Globus pallidus (tissue), 1 donor: Measurements from ENCODE around the gene XAB2.
"Not testable (repeated sequence)": the region's sequence is repeated elsewhere in the genome, so short reads cannot be mapped to it uniquely, and the experiment has no call there.

ENCODE experiments used
- DNase-seq: peaks from one replicate; pipeline ENCODE4 v3.0.0-alpha.2; 2015; ENCODE audit warnings: low spot score

Gene XAB2

GRCh38 chr19:7648265-7649014, 19.1 kb upstream of the XAB2 start:
- no peak for DNase-seq

GRCh38 chr19:7647156-7647555, 17.8 kb upstream of the XAB2 start:
- no peak for DNase-seq

DNA sequence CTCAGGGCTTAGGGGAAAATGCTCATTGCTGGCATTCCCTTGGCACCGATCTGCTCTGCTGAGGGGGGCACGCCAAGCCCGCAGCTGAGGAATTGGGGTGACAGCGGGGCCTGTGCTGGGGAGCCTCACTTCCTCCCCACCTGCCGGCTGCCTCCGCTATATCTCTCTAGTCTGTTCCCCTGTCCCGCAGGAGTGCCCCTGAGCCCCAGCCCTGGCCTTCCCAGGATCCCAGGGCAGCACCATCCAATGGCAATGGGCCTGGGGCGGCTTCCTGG, 17.0 kb upstream of the XAB2 start:
- DNase-seq = no peak

- no peak for DNase-seq
Measured at GRCh38 chr19:7645656-7646425, 16.5 kb upstream of the XAB2 start.

GRCh38 chr19:7645163-7645562, 15.8 kb upstream of the XAB2 start:
- no peak for DNase-seq

DNA sequence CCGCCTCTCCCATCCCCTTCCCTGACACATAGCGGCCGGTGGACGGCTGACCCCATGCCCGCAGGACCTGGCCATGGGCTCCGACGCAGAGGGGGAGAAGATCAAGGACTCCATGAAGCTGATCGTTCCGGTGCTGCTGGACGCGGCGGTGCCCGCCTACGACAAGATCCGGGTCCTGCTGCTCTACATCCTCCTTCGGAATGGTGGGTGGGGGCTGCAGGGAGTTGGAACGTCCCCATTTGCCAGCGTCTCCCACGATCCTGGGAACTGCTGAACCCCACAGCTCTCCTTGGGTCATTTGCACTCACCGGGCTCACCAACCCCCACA, 15.2 kb upstream of the XAB2 start:
- DNase-seq = no peak

DNA sequence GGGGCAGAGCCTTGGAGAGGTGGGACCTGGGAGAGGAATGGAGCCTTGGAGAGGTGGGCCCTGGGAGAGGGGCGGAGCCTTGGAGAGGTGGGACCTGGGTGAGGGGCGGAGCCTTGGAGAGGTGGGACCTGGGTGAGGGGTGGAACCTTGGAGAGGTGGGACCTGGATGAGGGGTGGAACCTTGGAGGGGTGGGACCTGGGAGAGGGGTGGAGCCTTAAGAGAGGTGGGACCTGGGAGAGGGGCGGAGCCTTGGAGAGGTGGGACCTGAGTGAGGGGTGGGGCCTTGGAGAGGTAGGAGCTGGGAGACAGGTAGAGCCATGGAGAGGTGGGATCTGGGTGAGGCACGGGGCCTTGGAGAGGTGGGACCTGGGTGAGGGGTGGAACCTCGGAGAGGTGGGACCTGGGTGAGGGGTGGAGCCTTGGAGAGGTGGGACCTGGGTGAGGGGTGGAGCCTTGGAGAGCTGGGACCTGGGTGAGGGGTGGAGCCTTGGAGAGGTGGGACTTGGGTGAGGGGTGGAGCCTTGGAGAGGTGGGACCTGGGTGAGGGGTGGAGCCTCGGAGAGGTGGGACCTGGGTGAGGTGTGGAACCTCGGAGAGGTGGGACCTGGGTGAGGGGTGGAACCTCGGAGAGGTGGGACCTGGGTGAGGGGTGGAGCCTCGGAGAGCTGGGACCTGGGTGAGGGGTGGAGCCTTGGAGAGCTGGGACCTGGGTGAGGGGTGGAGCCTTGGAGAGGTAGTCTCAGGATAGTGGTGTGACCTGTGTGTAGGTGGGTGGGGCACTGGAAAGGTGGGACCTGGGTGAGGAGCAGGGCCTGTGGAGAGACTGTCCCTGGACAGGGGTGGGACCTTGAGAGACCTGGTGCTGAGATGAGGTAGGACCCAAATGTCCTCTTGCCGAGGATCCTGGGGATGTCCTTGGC, 14.5 kb upstream of the XAB2 start:
- not testable (repeated sequence) for DNase-seq

- no peak for DNase-seq
Measured at GRCh38 chr19:7643031-7643415, 13.7 kb upstream of the XAB2 start.

DNA sequence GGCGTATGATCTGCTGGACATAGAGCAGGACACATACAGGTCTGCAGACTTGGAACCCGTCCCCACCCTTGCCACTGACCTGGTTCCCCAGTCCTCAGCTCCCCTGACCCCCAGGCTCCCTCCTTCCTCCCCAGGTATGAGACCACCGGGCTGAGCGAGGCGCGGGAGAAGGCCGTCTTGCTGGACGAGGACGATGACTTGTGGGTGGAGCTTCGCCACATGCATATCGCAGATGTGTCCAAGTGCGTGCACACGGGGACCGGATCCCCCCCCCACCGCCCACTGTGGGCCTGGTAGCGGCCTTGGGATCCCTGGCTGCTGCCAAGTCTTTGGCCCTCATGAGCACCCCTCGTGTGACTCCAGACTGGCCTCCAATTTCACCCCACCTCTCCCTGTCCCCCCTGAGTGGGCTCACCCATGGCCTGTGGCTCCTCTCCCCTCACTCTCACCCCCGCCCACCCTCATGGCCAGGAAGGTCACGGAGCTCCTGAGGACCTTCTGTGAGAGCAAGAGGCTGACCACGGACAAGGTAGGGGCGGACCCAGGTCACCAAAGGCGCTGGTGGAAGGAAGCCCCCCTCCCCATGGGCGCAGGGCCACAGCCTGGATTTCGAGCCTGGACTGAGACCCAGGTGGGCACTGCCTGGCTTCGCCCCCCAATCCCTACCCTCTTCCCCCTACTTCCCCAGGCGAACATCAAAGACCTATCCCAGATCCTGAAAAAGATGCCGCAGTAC, 13.1 kb upstream of the XAB2 start:
- no peak for DNase-seq

- DNase-seq = no peak
Measured at GRCh38 chr19:7641290-7642276, 12.2 kb upstream of the XAB2 start.

DNA sequence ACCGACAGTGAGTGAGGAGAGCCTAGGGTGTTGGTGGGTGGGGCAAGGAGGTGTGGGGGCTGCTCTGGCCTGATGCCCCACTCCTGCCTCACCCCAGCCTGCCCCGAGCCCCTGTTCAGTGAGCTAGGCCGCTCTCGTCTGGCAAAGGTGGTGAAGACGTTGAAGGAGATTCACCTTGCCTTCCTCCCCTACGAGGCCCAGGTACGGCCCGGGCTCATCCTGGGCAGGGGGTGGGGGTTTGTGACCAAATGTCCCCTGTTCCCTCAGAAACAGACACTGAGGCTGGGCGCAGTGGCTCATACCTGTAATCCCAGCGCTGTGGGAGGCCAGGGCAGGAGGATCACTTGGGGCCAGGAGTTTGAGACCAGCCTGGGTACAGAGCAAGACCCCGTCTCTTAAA, 11.5 kb upstream of the XAB2 start:
- DNase-seq = no peak

- no peak for DNase-seq
Measured at GRCh38 chr19:7639863-7640348, 10.6 kb upstream of the XAB2 start.

- no peak for DNase-seq
Measured at GRCh38 chr19:7638802-7639465, 9.6 kb upstream of the XAB2 start.

GRCh38 chr19:7637374-7638256, 8.3 kb upstream of the XAB2 start:
- DNase-seq = no peak

DNA sequence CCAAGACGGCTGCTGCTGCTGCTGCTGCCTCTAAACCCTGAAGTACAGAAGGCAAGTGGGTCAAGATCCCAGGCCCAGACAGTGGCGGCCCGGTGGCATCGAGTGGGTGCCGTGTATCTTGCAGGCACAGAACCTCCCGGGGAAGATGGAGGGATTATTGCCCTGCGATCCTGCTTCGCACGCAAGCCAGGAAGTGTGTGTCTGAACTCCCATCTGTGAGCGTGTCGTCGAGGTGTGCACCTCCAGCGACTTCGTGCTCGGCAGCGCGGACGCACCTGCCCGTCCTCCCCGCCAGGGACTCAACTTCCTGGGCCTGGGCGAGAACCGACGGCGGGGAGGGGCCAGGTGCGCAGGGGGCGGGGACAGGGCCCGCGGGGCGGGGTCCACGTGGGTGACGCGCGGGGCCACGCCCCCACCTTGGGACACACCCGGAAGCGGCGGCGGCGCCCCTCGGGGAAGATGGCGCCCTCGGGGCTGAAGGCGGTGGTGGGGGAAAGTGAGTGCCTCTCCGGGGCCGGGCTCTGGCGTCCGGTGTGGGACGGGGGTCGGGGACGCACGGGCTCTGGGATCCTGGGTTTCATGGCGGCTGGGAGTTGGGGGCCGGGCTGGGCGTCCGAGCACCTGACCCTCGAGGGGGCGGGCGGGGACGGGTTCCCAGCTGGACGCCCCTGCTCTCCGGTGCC, 7.5 kb upstream of the XAB2 start, which contains the start of gene STXBP2:
STXBP2 (plus strand) TSS at position 420 of the 683 bp plus-strand sequence; CDS start at position 460, 40 bp downstream.
- no peak for DNase-seq

DNA sequence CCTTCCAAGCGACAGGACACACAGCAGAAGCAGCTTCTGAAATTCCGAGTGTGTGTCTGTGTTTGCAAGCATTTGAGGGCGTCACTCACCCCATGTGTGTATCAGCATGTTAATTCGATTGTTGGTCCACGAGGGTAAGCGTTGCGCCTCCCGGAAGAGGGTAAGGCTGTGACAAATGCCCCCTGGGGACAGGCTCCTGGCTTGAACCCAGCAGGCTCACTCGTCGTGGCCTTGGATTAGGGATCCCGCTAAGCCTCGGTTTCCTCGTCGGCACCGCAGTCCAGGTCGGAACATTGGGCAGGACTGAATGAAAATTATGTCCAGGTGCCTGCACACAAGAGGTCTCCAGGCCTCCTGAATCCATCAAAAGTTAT, 7.0 kb upstream of the XAB2 start:
- no peak for DNase-seq

GRCh38 chr19:7635670-7636069, 6.3 kb upstream of the XAB2 start:
- DNase-seq = no peak

GRCh38 chr19:7633698-7634097, 4.4 kb upstream of the XAB2 start, which contains the start of gene PCP2:
PCP2 (minus strand) TSS chr19:7633719; CDS start chr19:7633457, 262 bp downstream.
- DNase-seq = no peak
